SK-N-SH treated with all-trans-retinoic acid at 6 μM for 48 hours (cell line): ENCODE measurements around the gene ACO2.
A peak's percentile ranks its signal among the peaks of the same experiment; 100 is the strongest.

ENCODE experiments used
- ATAC-seq: fragments of 200-7000 bp; cut with Tn5 transposase; 3 replicates; pipeline ENCODE4 v1.9.1; 2020; ENCODE audit warnings: mild to moderate bottlenecking, moderate library complexity
- ARNTL ChIP-seq: fragments of 450-650 bp; formaldehyde crosslinking; IDR thresholded peaks from 2 replicates; pipeline ENCODE4 v1.5.0; 2020; ENCODE audit warnings: low read depth, mild to moderate bottlenecking, moderate library complexity, borderline replicate concordance
- BACH2 ChIP-seq: fragments of 250-450 bp; sonication (Bioruptor Pico); IDR thresholded peaks from 2 replicates; pipeline ENCODE4 v1.9.0; 2021; ENCODE audit warnings: mild to moderate bottlenecking, borderline replicate concordance
- CREB5 ChIP-seq: fragments of 250-450 bp; sonication (Bioruptor Pico); IDR thresholded peaks from 2 replicates; pipeline ENCODE4 v1.5.1; 2020; ENCODE audit warnings: low read depth, mild to moderate bottlenecking, moderate library complexity
- CSDC2 ChIP-seq: fragments of 250-450 bp; sonication (Bioruptor Pico); IDR thresholded peaks from 2 replicates; pipeline ENCODE4 v1.5.0; 2020; ENCODE audit warnings: mild to moderate bottlenecking, moderate library complexity
- GLIS3 ChIP-seq: fragments of 250-450 bp; sonication (Bioruptor Pico); IDR thresholded peaks from 2 replicates; pipeline ENCODE4 v1.5.0; 2020; ENCODE audit warnings: mild to moderate bottlenecking, moderate library complexity
- ISL1 ChIP-seq: fragments of 250-450 bp; sonication (Bioruptor Pico); IDR thresholded peaks from 2 replicates; pipeline ENCODE4 v2.1.2; 2022; ENCODE audit warnings: mild to moderate bottlenecking, moderate library complexity
- OSR1 ChIP-seq: fragments of 250-450 bp; sonication (Bioruptor Pico); IDR thresholded peaks from 2 replicates; pipeline ENCODE4 v1.8.0; 2022; ENCODE audit warnings: moderate library complexity, mild to moderate bottlenecking, inconsistent platforms
- POU6F1 ChIP-seq: fragments of 250-450 bp; sonication (Bioruptor Pico); IDR thresholded peaks from 2 replicates; pipeline ENCODE4 v1.8.0; 2021; ENCODE audit warnings: low read depth, mild to moderate bottlenecking, moderate library complexity, borderline replicate concordance
- PPARA ChIP-seq: fragments of 250-450 bp; sonication (Bioruptor Pico); IDR thresholded peaks from 2 replicates; pipeline ENCODE4 v1.5.0; 2020; ENCODE audit warnings: mild to moderate bottlenecking, borderline replicate concordance
- RARB ChIP-seq: fragments of 250-450 bp; sonication (Bioruptor Pico); IDR thresholded peaks from 2 replicates; pipeline ENCODE4 v1.8.0; 2021; ENCODE audit warnings: mild to moderate bottlenecking, moderate library complexity
- SNAI2 ChIP-seq: fragments of 250-450 bp; sonication (Bioruptor Pico); IDR thresholded peaks from 2 replicates; pipeline ENCODE4 v1.5.0; 2020; ENCODE audit warnings: mild to moderate bottlenecking, moderate library complexity
- TOX ChIP-seq: fragments of 250-450 bp; sonication (Bioruptor Pico); IDR thresholded peaks from 2 replicates; pipeline ENCODE4 v1.8.0; 2021; ENCODE audit warnings: mild to moderate bottlenecking, moderate library complexity, borderline replicate concordance
- TSHZ2 ChIP-seq: fragments of 250-450 bp; sonication (Bioruptor Pico); IDR thresholded peaks from 2 replicates; pipeline ENCODE4 v1.5.0; 2020; ENCODE audit warnings: mild to moderate bottlenecking, moderate library complexity
- ZC3H10 ChIP-seq: fragments of 250-450 bp; sonication (Bioruptor Pico); IDR thresholded peaks from 2 replicates; pipeline ENCODE4 v1.5.1; 2021; ENCODE audit warnings: mild to moderate bottlenecking, moderate library complexity
- ZFP3 ChIP-seq: fragments of 250-450 bp; sonication (Bioruptor Pico); IDR thresholded peaks from 2 replicates; pipeline ENCODE4 v1.5.0; 2020; ENCODE audit warnings: mild to moderate bottlenecking, moderate library complexity
- ZFP30 ChIP-seq: fragments of 450-650 bp; formaldehyde crosslinking; IDR thresholded peaks from 2 replicates; pipeline ENCODE4 v1.5.0; 2022; ENCODE audit warnings: mild to moderate bottlenecking, moderate library complexity
- ZNF565 ChIP-seq: fragments of 450-650 bp; formaldehyde crosslinking; conservative IDR thresholded peaks from 2 replicates; pipeline ENCODE4 v1.5.0; 2020; ENCODE audit warnings: low read depth, mild to moderate bottlenecking, moderate library complexity
- ZNF70 ChIP-seq: fragments of 450-650 bp; formaldehyde crosslinking; IDR thresholded peaks from 2 replicates; pipeline ENCODE4 v1.5.0; 2020; ENCODE audit warnings: mild to moderate bottlenecking, moderate library complexity
- ZNF8 ChIP-seq: fragments of 450-650 bp; formaldehyde crosslinking; IDR thresholded peaks from 2 replicates; pipeline ENCODE4 v1.5.0; 2020; ENCODE audit warnings: mild to moderate bottlenecking, moderate library complexity
- TF ChIP-seq, protein P1 (sequence below): fragments of 250-450 bp; sonication (Bioruptor Pico); IDR thresholded peaks from 2 replicates; pipeline ENCODE4 v1.5.1; 2021; ENCODE audit warnings: mild to moderate bottlenecking, moderate library complexity
- TF ChIP-seq, protein P2 (sequence below): fragments of 250-450 bp; sonication (Bioruptor Pico); IDR thresholded peaks from 2 replicates; pipeline ENCODE4 v1.8.0; 2020; ENCODE audit warnings: mild to moderate bottlenecking, moderate library complexity, borderline replicate concordance

The ACO2 gene

DNA sequence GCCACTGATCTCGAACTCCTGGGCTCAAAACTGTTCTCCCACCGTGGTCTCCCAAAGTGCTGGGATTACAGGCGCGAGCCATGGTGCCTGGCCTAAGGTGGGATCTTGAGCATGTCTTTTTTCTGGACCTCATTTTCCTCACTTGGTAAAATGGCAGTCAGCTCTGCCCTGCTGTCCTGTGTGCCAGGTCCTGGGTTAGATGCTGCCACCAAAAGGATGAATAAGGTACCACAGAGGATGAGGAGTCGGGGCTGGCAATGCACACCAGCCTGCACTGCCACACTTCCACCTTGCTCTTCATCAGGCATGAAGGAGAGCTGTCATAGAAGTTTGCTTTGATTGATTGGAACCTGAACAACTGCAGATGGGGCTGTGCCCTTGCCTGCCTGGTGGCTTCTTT, 32.3 kb downstream of the ACO2 start:
- ATAC-seq = 0 out of 3 replicates have a peak, but pooled peaks have one; percentile 31
- TF ChIP-seq POU6F1 (no peak), ZNF565 (CRISPR knock-in tag) (no peak), BACH2 (no peak), ZFP30 (CRISPR knock-in tag) (no peak), TOX (CRISPR knock-in tag) (no peak), CREB5 (no peak), GLIS3 (CRISPR knock-in tag) (no peak), PPARA (CRISPR knock-in tag) (no peak), ZC3H10 (CRISPR knock-in tag) (no peak), SNAI2 (CRISPR knock-in tag) (no peak), ZNF8 (no peak), ZNF70 (CRISPR knock-in tag) (no peak), RARB (no peak), ISL1 (CRISPR knock-in tag) (no peak)
- TF ChIP-seq, protein P1, sequence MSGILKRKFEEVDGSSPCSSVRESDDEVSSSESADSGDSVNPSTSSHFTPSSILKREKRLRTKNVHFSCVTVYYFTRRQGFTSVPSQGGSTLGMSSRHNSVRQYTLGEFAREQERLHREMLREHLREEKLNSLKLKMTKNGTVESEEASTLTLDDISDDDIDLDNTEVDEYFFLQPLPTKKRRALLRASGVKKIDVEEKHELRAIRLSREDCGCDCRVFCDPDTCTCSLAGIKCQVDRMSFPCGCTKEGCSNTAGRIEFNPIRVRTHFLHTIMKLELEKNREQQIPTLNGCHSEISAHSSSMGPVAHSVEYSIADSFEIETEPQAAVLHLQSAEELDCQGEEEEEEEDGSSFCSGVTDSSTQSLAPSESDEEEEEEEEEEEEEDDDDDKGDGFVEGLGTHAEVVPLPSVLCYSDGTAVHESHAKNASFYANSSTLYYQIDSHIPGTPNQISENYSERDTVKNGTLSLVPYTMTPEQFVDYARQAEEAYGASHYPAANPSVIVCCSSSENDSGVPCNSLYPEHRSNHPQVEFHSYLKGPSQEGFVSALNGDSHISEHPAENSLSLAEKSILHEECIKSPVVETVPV = no peak
- TF ChIP-seq, protein P2, sequence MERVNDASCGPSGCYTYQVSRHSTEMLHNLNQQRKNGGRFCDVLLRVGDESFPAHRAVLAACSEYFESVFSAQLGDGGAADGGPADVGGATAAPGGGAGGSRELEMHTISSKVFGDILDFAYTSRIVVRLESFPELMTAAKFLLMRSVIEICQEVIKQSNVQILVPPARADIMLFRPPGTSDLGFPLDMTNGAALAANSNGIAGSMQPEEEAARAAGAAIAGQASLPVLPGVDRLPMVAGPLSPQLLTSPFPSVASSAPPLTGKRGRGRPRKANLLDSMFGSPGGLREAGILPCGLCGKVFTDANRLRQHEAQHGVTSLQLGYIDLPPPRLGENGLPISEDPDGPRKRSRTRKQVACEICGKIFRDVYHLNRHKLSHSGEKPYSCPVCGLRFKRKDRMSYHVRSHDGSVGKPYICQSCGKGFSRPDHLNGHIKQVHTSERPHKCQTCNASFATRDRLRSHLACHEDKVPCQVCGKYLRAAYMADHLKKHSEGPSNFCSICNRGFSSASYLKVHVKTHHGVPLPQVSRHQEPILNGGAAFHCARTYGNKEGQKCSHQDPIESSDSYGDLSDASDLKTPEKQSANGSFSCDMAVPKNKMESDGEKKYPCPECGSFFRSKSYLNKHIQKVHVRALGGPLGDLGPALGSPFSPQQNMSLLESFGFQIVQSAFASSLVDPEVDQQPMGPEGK (CRISPR knock-in tag) = no peak
- TF ChIP-seq, all 23 proteins: peak for 0

- TF ChIP-seq ISL1 (CRISPR knock-in tag) (no peak), RARB (no peak), OSR1 (CRISPR knock-in tag) (no peak), BACH2 (no peak), GLIS3 (CRISPR knock-in tag) (no peak)
- TF ChIP-seq, protein P1 = no peak
- TF ChIP-seq, all 23 proteins: peak for 0
- no peak for ATAC-seq
Measured at GRCh38 chr22:41504397-41504796, 35.5 kb downstream of the ACO2 start.

GRCh38 chr22:41504816-41505215, 35.9 kb downstream of the ACO2 start:
- no peak for ATAC-seq
- TF ChIP-seq CREB5 (no peak), TSHZ2 (CRISPR knock-in tag) (no peak), ZNF565 (CRISPR knock-in tag) (no peak), SNAI2 (CRISPR knock-in tag) (no peak), POU6F1 (no peak), CSDC2 (CRISPR knock-in tag) (no peak), ARNTL (CRISPR knock-in tag) (no peak), ZNF70 (CRISPR knock-in tag) (no peak), PPARA (CRISPR knock-in tag) (no peak), ZFP3 (CRISPR knock-in tag) (no peak), ZC3H10 (CRISPR knock-in tag) (no peak), ZFP30 (CRISPR knock-in tag) (no peak)
- TF ChIP-seq, protein P2 (CRISPR knock-in tag) = no peak
